Panc1 (cell line): ENCODE measurements around the gene MACF1. TPM values are rescaled to one million over a fixed set of nuclear protein-coding genes. Genes with fewer than 3 reads are reported as not detected.

Experiments
- ATAC-seq: fragments of 200-7000 bp; cut with Tn5 transposase; 2 replicates; pipeline ENCODE4 v1.9.1; 2020; ENCODE audit warnings: mild to moderate bottlenecking, moderate library complexity
- BruUV-seq: library from RNA; stranded (reverse); fragments of 400-500 nt; replicated peaks from 2 replicates; lab custom pipeline; 2021; lab: Mats Ljungman, UMichigan
- CTCF ChIA-PET: fragments of 300-600 bp; sonication (Branson Sonifier 250); formaldehyde crosslinking; loops from one replicate; lab custom pipeline; 2022; ENCODE audit warnings: antibody characterized with exemption; lab: Charles Lee
- POLR2A ChIA-PET: fragments of 300-600 bp; sonication (Branson Sonifier 250); formaldehyde crosslinking; loops from one replicate; lab custom pipeline; 2022; ENCODE audit warnings: antibody characterized with exemption; lab: Charles Lee
- DNase-seq: peaks from one replicate; pipeline ENCODE4 v3.0.0-alpha.2; 2010; ENCODE audit warnings: low read depth, low spot score
- H3K27ac ChIP-seq: 2 replicates; pipeline ENCODE4 v1.5.1; 2011; ENCODE audit warnings: mild to moderate bottlenecking, low read length, inconsistent platforms
- H3K27me3 ChIP-seq: fragments of 200-500 bp; sonication (Bioruptor generic); 2 replicates; pipeline ENCODE4 v1.6.0; 2014; ENCODE audit warnings: low read length, inconsistent platforms; ENCODE audit not compliant: control insufficient read depth, insufficient read depth
- H3K36me3 ChIP-seq: fragments of 200-500 bp; sonication (Bioruptor generic); 2 replicates; pipeline ENCODE4 v1.5.1; 2014; ENCODE audit warnings: inconsistent platforms, mild to moderate bottlenecking, low read length, moderate library complexity; ENCODE audit not compliant: control insufficient read depth, insufficient read depth
- H3K4me1 ChIP-seq: 2 replicates; pipeline ENCODE4 v1.5.1; 2011; ENCODE audit warnings: inconsistent platforms, mild to moderate bottlenecking, low read length, moderate library complexity; ENCODE audit not compliant: control insufficient read depth, insufficient read depth
- H3K4me3 ChIP-seq, 2 experiments: 2 replicates each; pipeline ENCODE4 v1.5.1; 2011 to 2012; ENCODE audit warnings: low read depth in 2 of 2, low read length in 2 of 2, mild to moderate bottlenecking in 2 of 2, inconsistent platforms in 1 of 2, moderate library complexity in 1 of 2
- H3K9me3 ChIP-seq: fragments of 200-500 bp; sonication (Bioruptor generic); 2 replicates; pipeline ENCODE4 v1.5.1; 2014; ENCODE audit warnings: low read depth, mild to moderate bottlenecking, inconsistent platforms, low read length, moderate library complexity; ENCODE audit not compliant: control insufficient read depth, insufficient read depth
- CTCF ChIP-seq: fragments of 450-650 bp; IDR thresholded peaks from 2 replicates; pipeline ENCODE4 v1.5.1; 2017; ENCODE audit warnings: mild to moderate bottlenecking
- POLR2AphosphoS5 ChIP-seq: IDR thresholded peaks from 2 replicates; pipeline ENCODE4 v1.6.1; 2012; ENCODE audit warnings: mild to moderate bottlenecking, low read depth, low read length, moderate library complexity
- REST ChIP-seq, 2 experiments: IDR thresholded peaks; 2 replicates each; pipeline ENCODE4 v1.6.1; 2011 to 2012; ENCODE audit warnings: low read depth in 2 of 2, control low read depth in 1 of 2, low read length in 1 of 2, mild to moderate bottlenecking in 1 of 2, moderate library complexity in 1 of 2; ENCODE audit not compliant: insufficient read depth in 1 of 2
- SIN3A ChIP-seq: IDR thresholded peaks from 2 replicates; pipeline ENCODE4 v1.6.1; 2012; ENCODE audit warnings: low read depth, mild to moderate bottlenecking, low read length, moderate library complexity, borderline replicate concordance; ENCODE audit not compliant: insufficient read depth
- TCF7L2 ChIP-seq: IDR thresholded peaks from 2 replicates; pipeline ENCODE4 v1.6.1; 2011; ENCODE audit warnings: mild to moderate bottlenecking, low read depth, low read length, inconsistent platforms
- in situ Hi-C: cut with HindIII; loops from 2 replicates; pipeline ENCODE4 v1.10.0; 2016; ENCODE audit warnings: low sequenced_read_pairs, low pct_unique_long_range_greater_than_20kb
- intact Hi-C: fragments of 100-400 bp; cut with micrococcal nuclease; formaldehyde crosslinking; loops from one replicate; pipeline ENCODE4 v1.10.0; 2022; ENCODE audit not compliant: unreplicated experiment
- total RNA-seq: library from RNA; stranded (reverse); gene quantifications from one replicate; pipeline ENCODE4 v1.2.1, GENCODE V29; 2021; ENCODE audit not compliant: unreplicated experiment

The MACF1 gene
- total RNA-seq, 1 experiment from 2014 or later = 413 TPM

GRCh38 chr1:39372105-39372504 is 167.6 kb downstream of the MACF1 start:
- in situ Hi-C loops (no loop called here), intact Hi-C loops (no loop called here)
- DNase-seq (no peak), ATAC-seq (no peak)
- H3K27me3 ChIP-seq = no peaks in the 10 kb centered on the region
- TF ChIP-seq TCF7L2 = no peak
- no peak for TF ChIP-seq REST (IDR thresholded peaks at IDR 0.05; ENCODE audit: insufficient read depth in 1 of 2, low read depth in 2 of 2, low read length in 1 of 2)
- no peak for TF ChIP-seq POLR2AphosphoS5
- TF ChIP-seq CTCF = no peak
- TF ChIP-seq SIN3A = no peak
- POLR2A ChIA-PET = no interaction called here
- H3K27ac ChIP-seq = no peak overlapping the region
- H3K9me3 ChIP-seq = no peaks in the 10 kb centered on the region
- no peak overlapping the region for H3K4me3 ChIP-seq
- BruUV-seq = no TSS peak
- CTCF ChIA-PET = no interaction called here
- peaks cover 15% of the 10 kb centered on the region; the same call in 1 of the 2 replicates for H3K36me3 ChIP-seq
- no peaks in the 10 kb centered on the region for H3K4me1 ChIP-seq

GRCh38 chr1:39376656-39377055 is 172.2 kb downstream of the MACF1 start:
- no peak overlapping the region for H3K27ac ChIP-seq
- in situ Hi-C loops (no loop called here), intact Hi-C loops (no loop called here)
- CTCF ChIA-PET = interaction anchor here (1.0 kb wide), 1 partner anchor 34 kb away, joined by 3 read pairs; no protein-coding TSS in a partner anchor
- ATAC-seq (no peak), DNase-seq (no peak)
- POLR2A ChIA-PET = no interaction called here
- no peaks in the 10 kb centered on the region for H3K4me1 ChIP-seq
- no peaks in the 10 kb centered on the region for H3K27me3 ChIP-seq
- peaks cover 33% of the 10 kb centered on the region for H3K36me3 ChIP-seq
- no peak for TF ChIP-seq SIN3A
- TF ChIP-seq POLR2AphosphoS5 = no peak
- no peak for TF ChIP-seq REST (IDR thresholded peaks at IDR 0.05; ENCODE audit: insufficient read depth in 1 of 2, low read depth in 2 of 2, low read length in 1 of 2)
- no peak for TF ChIP-seq TCF7L2
- TF ChIP-seq CTCF = no peak
- H3K9me3 ChIP-seq = no peaks in the 10 kb centered on the region
- no peak overlapping the region for H3K4me3 ChIP-seq
- BruUV-seq = no TSS peak
